ENCODE data around the gene CHKA.

Gene CHKA

DNA sequence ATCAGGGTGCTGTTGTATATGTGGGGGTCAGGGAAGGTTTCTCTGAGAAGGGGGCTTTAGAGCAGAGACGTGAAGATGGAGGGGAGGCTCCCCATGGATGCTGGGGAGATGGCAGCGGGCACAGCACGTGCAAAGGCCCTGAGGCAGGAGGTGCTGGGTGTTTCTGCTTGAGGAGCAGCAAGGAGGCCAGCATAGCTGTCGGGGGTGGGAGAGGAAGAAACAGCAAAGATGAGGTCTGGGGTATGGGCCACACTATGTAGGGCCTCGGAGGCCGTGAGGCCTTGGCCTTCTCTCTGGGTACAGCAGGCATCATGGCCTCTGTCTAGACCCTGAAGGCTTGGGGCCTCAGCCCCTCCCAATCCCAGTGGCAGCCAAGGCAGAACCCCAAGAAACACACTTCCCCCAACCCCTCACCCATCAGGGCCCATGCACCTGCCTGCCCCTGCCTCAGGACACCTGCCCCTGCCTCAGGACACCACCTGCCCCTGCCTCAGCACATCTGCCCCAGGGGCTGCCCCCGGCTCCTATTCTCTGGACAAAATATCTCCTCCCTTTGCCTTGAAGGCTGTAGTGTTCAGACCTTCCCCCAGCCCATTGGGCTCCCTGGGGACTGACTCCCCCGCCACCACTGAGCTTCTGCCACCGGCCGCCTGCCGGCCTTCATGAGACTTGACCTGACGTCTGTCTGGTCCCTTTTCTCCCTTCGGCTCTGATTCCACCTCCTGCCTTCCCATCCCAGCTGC is 104.9 kb downstream of the CHKA start:
- DNase-seq (ENCODE audit: low spot score in 2 of 2), result no peak
- H3K4me3 Mint-ChIP-seq, result no peak overlapping the region
- ATAC-seq, result no peak
- no peaks in the 10 kb centered on the region for H3K4me1 Mint-ChIP-seq
- no peak overlapping the region for H3K27ac Mint-ChIP-seq
- H3K36me3 Mint-ChIP-seq, result no peaks in the 10 kb centered on the region
- H3K9me3 Mint-ChIP-seq, result no peaks in the 10 kb centered on the region

DNA sequence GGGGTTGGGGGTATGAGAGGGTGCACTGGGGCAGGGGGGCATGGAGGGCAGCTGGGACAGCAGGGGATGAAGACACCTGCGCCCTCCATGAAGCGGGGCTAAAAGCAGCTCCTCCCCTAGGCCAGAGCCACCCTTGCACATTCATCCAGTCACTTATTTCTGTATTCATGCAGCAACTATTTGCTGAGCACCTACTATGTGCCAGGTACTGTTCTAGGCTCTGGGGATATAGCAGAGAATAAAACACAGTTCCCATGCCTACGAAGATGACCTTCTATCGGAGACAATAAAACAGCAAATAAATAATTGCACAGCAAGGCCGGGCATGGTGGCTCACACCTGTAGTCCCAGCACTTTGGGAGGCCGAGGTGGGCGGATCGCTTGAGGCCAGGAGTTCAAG is 105.7 kb downstream of the CHKA start:
- DNase-seq (ENCODE audit: low spot score in 2 of 2) (no peak), ATAC-seq (no peak)
- Mint-ChIP-seq H3K4me1 (no peaks in the 10 kb centered on the region), H3K36me3 (no peaks in the 10 kb centered on the region), H3K4me3 (no peak overlapping the region), H3K9me3 (no peaks in the 10 kb centered on the region), H3K27ac (no peak overlapping the region)

DNA sequence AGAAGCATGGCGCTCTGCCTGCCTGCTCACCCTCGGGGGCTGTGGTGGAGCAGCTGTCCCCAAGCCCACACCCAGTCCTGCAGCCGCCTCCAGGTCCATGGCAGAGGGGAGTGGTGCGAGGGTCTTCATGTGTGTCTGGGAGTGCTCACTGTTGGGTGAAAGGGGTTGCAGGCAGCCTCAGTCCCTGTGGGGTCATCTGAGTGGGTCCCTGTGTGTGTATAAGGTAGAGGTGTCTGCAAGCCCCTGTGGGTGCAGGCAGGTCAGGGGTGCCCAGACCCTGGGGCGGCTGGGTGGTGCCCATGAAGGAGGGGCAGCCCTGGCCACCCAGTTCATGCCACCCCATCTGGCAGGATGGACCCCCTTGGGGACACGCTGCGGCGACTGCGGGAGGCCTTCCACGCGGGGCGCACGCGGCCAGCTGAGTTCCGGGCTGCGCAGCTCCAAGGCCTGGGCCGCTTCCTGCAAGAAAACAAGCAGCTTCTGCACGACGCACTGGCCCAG is 106.2 kb downstream of the CHKA start:
- ATAC-seq (no peak), DNase-seq (ENCODE audit: low spot score in 2 of 2) (no peak)
- Mint-ChIP-seq H3K4me3 (no peak overlapping the region), H3K9me3 (no peaks in the 10 kb centered on the region), H3K4me1 (peaks cover 3% of the 10 kb centered on the region), H3K36me3 (no peaks in the 10 kb centered on the region), H3K27ac (no peak overlapping the region)

DNA sequence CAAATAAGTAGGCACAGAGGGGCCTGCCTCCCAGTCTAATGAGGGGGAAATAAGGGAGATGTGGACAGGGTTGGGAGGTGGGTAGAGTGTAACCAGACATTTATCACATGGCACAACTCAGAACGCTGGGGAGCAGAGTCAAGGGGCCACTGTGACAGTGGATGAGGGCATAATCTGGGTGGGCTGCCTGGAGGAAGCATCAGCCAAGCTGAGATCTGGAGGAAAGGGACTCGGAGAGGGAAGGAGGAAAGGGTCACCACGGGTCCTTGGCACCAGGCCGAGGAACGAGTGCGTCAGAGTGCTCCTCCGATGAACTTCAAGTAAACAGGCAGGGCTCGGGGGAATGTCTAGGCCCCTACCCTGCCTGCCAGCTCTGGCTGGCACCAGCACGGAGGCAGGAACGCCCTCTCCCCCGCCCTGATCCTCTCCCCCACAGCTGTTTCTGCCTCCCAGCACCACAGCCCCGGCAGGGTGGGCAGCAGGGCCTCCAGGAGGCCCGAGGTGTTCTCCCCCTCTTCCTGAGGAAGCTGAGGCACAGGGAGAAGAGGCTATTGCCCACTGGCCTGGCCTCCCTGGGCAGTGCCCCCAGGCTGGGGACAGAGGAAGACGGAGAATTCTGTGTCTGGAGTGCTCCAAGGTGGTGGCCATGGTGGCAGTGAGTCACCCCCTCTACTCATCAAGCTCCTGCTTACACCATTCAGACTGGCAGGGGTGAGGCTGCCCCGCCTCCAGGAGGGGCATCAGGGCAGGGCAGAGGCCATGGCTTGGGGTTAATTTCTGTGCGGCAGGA is 106.8 kb downstream of the CHKA start:
- Mint-ChIP-seq H3K4me1 (peaks cover 9% of the 10 kb centered on the region), H3K36me3 (no peaks in the 10 kb centered on the region), H3K4me3 (no peak overlapping the region), H3K27ac (no peak overlapping the region), H3K9me3 (no peaks in the 10 kb centered on the region)
- ATAC-seq (peak; percentile 50), DNase-seq (ENCODE audit: low spot score in 2 of 2) (no peak)

DNA sequence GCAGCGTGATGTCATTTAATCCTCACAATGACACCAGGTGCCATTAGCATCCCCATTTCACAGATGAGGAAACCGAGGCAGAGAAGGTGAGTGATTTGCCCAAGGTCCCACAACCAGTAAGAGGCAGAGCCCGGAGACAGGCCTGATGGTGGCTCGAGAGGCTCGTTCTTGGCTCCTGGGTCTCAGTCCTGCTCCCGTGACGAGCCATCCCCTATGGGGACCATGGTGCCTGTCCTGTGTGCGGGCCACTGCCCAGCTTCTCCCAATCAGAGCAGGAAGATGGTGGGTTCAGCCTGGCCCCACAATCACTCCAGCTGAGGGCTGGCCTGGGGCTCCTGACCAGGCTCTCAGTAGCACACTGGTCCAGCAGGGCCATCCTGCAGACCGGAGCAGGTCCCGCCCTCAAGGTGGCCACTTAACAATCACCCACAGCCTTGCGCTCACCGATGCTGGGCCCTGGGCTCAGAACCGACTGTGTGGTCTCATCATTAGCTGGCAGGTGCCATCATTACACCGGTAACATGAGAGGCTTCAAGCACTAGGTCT is 107.5 kb downstream of the CHKA start:
- Mint-ChIP-seq H3K9me3 (no peaks in the 10 kb centered on the region), H3K27ac (no peak overlapping the region)

DNA sequence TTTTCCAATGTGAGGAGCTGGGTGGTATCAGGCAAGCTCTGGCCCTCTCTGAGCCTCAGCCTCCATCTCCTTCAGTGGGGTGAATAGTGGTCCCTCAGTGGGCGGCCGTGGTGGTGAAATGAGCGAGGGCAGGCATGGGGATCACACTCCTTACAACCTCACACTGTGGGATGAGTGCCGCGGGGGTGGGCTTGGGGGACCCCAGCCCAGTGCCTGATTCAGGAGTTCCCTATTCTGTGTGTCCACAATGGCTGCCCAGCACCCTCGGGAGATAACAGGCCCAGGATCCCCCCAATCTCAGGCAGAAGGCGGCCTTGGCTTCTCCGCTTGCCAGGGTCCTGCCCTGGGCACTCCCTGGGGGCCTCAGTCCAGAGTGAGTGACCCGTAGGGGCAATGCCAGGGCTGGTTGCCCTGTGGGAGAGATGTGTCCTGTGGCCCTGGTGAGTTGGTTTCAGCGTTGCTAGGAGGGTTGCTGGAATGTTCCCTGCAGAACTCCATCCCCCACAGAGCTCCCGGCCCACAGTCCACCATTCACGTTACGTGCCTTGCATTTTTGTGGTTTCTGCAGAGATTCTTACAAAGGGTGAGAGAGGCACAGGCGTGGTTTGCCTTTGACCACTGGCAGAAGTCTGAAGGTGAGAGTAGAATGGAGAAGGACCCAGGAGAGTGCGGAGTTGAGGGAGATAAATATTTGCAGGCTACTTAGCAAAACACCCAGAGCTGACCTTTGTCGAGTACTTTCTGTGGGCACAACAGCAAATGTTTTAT is 108.2 kb downstream of the CHKA start:
- DNase-seq (ENCODE audit: low spot score in 2 of 2), result no peak
- H3K9me3 Mint-ChIP-seq, result no peaks in the 10 kb centered on the region
- no peak overlapping the region for H3K27ac Mint-ChIP-seq
- H3K4me1 Mint-ChIP-seq, result peaks cover 15% of the 10 kb centered on the region
- H3K36me3 Mint-ChIP-seq, result no peaks in the 10 kb centered on the region
- no peak overlapping the region for H3K4me3 Mint-ChIP-seq
- ATAC-seq, result no peak

More for the DNA sequence above, 107.5 kb downstream of the CHKA start:
- ATAC-seq (no peak), DNase-seq (ENCODE audit: low spot score in 2 of 2) (no peak)
- Mint-ChIP-seq H3K4me3 (no peak overlapping the region), H3K4me1 (peaks cover 15% of the 10 kb centered on the region), H3K36me3 (no peaks in the 10 kb centered on the region)

DNA sequence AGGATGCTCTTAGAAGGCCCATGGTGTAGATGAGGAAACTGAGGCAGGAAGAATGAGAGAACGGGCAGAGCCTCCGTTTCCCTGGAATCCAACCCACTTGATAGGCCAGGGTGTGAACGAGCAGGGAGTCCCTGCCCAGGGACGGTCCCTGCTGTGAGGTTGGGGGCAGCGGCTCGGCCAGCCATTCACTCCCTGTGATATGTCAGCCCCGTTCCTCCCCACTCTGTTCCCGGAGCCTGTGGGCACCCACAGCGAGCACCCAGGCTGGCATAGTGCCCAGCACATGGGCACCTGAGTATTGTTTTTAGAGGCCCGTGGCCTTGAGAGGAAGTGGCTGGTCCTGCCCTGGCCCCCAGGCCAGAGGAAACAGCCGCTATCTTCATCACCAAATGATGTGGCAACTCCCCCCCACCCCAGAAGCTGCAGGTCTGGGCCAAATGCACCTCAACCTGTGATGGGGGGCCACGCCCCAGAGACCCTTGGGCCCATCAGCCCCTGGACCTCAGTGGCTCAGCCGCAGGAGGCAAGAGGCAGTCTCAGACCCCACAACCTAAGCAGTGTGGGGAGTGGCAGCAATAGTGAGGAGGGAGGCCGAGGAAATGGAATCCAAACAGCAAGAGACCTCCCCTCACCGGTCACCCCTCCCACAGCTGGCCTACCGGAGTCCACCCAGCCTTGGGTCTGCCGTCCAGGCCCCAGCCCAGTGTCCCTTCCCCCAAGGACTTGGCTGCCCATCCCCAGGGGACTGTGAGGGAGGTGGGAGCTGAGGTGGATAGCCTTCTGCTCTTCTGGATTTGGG is 108.9 kb downstream of the CHKA start:
- no peak for ATAC-seq
- DNase-seq (ENCODE audit: low spot score in 2 of 2), result no peak
- Mint-ChIP-seq H3K9me3 (no peaks in the 10 kb centered on the region), H3K27ac (peak overlapping the region; percentile 30), H3K4me3 (no peak overlapping the region), H3K36me3 (no peaks in the 10 kb centered on the region), H3K4me1 (peaks cover 15% of the 10 kb centered on the region)

DNA sequence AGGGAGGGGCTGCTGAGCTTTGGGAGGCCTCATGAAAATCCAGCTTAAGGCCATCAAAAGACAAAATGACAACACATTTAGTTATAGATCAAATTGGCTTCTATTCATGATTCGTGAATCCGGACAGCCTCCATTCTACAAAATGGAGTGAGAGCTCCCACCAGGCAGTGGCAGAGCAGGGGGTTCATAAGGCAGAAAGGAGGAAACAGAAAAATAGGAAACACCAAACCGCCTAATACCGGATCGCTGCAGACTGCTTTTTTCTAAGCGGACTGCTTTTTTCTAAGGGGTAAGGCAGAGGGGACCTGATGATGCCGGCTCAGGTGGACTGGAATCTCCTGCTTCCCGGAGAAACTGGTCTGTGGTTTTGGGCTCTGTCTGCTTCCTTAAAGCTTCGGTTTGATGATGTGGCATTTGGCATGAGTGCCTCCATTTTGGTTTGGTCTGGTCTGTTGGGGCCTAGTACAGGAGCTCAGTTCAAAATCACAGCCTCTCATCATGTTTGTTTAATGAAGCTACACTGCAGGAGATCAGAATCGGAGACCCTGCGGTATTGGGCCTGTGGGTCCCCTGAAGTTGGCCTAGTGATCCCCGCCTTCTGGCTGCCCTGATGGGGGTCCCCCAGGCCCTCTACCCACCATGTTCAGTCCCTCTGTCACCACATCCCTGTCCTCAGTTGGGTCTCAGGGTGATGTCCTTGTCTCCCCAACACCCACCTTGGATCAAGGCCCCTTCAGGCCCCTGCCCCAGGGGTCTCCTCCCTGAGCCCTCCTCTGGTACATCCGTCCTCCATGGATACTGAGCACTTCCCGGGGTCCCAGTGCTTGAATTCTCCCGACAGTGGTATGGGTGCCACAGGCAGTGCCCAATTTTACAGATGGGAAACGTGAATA is 109.9 kb downstream of the CHKA start:
- Mint-ChIP-seq H3K4me1 (peaks cover 15% of the 10 kb centered on the region), H3K4me3 (no peak overlapping the region), H3K9me3 (no peaks in the 10 kb centered on the region), H3K27ac (peak overlapping the region; percentile 30), H3K36me3 (no peaks in the 10 kb centered on the region)
- DNase-seq (ENCODE audit: low spot score in 2 of 2) (no peak), ATAC-seq (no peak)

DNA sequence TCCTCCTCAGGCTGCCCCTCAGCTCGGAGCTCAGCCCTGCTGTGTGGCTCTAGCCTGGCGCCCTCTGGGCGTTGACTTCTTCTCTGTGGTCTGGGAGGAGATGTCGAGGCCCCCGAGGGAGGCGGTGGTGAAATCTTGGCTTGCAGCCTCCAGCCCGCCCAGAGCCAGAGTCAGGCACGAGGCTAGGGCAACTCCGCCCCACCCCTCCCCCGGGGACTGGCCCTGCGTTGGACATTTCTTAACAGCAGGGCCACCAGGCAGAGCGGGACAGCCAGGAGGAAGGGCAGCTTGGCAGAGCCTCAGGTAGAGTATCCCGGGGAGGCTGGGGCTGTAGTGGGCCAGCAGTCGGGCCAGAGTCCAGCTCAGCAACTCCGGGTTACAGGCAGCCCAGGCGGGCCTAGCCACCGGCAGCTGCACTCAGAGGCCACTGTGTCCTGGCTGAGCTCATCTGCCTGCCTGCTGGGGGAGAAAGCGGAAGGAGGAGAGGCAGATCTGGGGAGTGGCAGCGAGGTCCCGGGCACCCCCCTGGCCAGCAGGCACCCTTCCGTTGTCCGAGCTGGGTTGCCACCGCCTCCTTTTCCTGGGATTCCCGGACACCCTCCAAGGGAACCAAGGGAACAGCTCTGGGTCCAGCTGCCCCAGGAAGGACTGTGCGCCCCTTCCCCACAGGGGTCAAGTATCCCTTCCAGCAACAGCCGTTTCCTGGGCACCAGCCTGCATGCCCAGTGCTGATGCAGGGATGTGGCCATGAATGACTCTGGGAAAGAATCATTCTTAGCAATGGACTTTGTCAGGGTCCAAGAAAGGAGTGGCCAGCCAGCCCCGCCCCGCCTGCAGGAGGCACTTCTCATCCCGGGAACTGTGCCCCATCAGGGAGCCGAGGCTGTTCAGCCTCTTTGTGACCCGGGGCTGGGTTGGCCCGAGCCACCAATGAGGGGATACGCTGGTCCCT is 110.8 kb downstream of the CHKA start, which contains the start of gene ALDH3B1:
ALDH3B1 (plus strand) TSS at position 238 of the 952 bp plus-strand sequence. CDS start 4,971 bp downstream, outside the sequence.
- Mint-ChIP-seq H3K36me3 (no peaks in the 10 kb centered on the region), H3K27ac (peak within 1 kb of the TSS; percentile 41), H3K4me1 (peaks cover 15% of the 10 kb centered on the region), H3K4me3 (no peak within 1 kb of the TSS), H3K9me3 (no peaks in the 10 kb centered on the region)
- peak; percentile 29 for ATAC-seq
- no peak for DNase-seq (ENCODE audit: low spot score in 2 of 2)

DNA sequence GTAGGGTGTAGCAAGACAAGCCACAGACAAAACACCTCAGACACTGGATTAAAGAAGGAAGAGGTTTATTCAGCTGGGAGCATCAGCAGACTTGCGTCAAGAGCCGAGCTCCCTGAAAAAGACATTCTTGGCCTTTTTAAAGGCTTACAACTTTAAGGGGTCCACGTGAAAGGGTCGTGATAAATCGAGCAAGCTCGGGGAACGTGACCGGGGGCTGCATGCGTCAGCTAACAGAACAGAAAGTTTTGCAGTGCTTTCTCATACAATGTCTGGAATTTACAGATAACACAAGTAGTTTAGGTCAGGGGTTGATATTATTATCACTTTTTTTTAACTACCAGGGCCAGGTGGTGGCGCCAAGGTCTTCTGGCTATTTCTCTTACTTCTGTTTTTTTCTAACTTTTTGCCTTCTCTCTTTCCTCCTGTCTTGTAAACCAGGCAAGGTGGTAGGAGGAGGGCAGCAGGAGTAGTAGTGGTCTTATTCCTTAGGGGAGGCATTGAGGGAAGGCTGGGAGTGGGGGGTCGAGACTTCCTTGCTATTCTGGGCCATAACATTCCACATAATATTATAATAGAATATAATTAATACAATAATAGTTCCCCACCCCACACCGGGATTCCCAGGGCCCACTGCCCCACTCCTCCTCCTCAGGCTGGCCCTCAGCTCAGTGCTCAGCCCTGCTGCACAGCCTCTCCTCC is 111.6 kb downstream of the CHKA start:
- peak overlapping the region; percentile 41 for H3K27ac Mint-ChIP-seq
- no peak for ATAC-seq
- H3K4me1 Mint-ChIP-seq, result peaks cover 21% of the 10 kb centered on the region
- DNase-seq (ENCODE audit: low spot score in 2 of 2), result no peak
- H3K9me3 Mint-ChIP-seq, result no peaks in the 10 kb centered on the region
- H3K4me3 Mint-ChIP-seq, result no peak overlapping the region
- H3K36me3 Mint-ChIP-seq, result no peaks in the 10 kb centered on the region

DNA sequence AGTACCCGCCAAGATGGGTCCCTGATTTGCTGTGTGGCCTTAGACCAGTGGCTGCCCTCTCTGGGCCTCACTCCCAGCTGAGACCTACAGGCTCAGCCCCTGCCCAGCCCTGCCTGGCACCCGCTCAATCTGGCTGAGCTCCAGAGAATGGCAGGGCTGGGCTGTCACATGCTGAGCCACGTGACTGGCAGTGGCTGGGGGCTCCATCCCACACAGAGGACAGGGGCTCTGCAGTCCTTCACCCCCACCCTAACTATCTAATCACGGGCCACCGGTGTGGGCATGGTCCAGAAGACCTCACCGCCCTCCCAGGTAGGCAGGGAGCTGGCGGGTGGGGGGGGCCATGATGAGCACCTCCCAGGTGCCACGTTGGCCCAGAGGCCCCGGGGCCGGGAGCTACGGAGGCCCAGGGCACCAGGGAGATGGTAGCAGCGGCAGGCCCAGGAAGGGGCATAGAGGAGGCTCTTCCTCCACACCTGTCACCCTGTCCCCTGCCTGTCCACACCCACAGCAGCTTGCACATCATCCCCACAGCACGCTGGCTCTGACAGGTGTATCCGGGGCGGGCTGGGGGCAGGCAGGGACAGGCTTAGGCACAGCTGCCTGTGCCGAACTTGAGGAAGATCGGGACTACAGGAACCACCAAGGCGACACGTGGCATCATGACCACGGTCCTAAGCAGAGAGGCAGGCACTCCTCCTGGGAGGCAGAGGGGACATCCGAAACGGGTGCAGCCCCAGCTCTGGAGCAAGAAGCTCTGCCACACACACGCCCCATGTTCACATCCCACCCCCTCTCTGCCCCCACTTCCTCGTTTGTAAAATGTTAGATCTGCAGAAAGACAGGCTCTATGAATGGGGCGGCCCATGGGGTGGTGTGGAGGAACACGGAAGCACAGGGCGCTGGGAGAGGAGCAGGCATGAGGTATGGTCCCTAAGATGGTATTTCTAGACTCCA is 112.5 kb downstream of the CHKA start:
- no peaks in the 10 kb centered on the region for H3K36me3 Mint-ChIP-seq
- ATAC-seq, result no peak
- H3K4me1 Mint-ChIP-seq, result peaks cover 27% of the 10 kb centered on the region
- DNase-seq (ENCODE audit: low spot score in 2 of 2), result no peak
- peak overlapping the region; percentile 41 for H3K27ac Mint-ChIP-seq
- no peaks in the 10 kb centered on the region for H3K9me3 Mint-ChIP-seq
- H3K4me3 Mint-ChIP-seq, result no peak overlapping the region

All from stimulated activated effector memory CD8-positive, alpha-beta T cell treated with anti-CD3 and anti-CD28 coated beads, Interleukin-12 subunit alpha, Interleukin-12 subunit beta, amount 100 ng/mL, for 72 hours (primary cell).